GM03348 (cell line): ENCODE measurements around the gene GGA3.
A peak's percentile ranks its signal among the peaks of the same experiment; 100 is the strongest.
"Not testable (repeated sequence)": the region's sequence is repeated elsewhere in the genome, so short reads cannot be mapped to it uniquely, and the experiment has no call there.

Experiments
- DNase-seq: peaks from one replicate; pipeline ENCODE4 v3.0.0; 2012; ENCODE audit warnings: low spot score

Gene GGA3

DNA sequence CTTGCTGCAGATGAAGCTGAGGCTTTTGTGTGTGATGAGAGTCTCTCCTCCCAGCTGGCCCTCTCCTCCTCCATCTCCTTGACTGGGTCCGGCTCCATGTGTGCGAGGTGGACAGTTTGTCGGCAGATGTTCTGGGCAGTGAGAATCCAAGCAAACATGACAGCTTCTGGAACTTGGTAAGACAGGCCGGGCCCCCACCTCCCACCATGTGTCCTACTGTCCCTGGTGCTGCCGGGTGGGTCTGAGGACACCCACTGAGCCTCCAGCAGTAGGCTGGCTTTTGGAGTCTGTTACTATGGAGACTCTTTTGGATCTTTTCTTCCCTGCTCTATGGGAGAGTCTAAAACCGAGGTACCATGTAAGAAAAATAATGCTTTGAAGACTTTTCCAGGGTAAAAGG lies 43.3 kb downstream of the GGA3 start:
- DNase-seq, result no peak

DNA sequence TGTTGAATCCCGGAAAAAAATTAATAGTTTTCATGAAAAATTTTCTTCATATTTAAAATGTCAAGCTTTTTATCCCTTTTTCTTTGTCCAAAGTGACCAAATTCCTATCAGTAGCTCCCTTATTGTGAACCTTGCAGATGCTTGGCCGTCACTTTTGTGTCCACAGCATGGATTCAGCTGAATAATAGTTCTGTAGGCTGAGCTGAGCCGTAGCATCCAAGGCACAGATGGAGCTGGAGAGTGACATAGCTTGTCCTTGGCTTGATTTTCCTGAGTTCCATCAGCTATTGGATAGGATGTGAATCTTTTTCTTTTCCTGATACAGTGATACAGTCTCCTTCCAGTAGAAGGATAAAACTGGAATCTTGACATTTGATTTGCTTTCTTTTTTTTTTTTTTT lies 52.3 kb downstream of the GGA3 start:
- DNase-seq, result no peak

DNA sequence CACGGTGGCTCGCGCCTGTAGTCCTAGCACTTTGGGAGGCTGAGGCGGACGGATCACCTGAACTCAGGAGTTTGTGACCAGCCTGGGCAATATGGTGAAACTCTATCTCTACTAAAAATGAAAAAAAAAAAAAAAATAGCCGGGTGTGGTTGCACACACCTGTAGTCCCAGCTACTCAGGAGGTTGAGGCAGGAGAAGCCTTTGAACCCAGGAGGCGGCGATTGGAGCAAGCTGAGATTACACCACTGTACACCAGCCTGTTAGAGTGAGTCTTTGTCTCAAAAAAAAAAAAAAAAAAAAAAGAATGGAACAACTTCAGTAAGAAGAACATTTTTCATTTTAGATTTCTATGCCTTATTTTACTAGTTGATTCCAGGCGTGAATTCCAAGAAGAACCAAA lies 53.2 kb downstream of the GGA3 start:
- no peak for DNase-seq

DNA sequence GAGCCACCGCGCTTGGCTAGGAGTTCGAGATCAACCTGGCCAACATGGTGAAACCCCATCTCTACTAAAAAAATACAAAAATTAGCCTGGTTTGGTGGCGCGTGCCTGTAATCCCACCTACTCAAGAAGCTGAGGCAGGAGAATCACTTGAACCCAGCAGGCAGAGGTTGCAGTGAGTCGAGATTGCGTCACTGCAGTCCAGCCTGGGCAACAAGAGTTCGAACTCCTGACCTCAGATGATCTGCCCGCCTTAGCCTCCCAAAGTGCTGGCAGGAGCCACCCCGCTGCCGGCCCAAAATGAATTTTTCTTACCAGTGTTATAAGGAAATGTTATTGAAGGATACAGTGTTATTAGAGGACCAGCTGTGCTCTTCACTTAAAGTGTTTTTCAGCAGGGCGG lies 53.6 kb downstream of the GGA3 start:
- no peak for DNase-seq

DNA sequence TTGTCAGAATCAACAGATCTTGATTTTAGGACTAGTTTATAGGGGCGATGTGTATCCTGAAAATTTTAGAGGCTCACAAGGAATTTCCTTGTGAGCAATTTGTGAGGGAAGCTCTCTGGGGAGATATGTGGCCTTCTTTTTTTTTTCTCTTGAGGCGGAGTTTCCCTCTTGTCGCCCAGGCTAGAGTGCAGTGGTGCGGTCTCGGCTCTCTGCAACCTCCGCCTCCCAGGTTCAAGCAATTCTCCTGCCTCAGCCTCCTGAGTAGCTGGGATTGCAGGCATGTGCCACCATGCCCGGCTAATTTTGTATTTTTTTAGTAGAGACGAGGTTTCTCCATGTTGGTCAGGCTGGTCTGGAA lies 54.4 kb downstream of the GGA3 start:
- DNase-seq, result not testable (repeated sequence)

DNA sequence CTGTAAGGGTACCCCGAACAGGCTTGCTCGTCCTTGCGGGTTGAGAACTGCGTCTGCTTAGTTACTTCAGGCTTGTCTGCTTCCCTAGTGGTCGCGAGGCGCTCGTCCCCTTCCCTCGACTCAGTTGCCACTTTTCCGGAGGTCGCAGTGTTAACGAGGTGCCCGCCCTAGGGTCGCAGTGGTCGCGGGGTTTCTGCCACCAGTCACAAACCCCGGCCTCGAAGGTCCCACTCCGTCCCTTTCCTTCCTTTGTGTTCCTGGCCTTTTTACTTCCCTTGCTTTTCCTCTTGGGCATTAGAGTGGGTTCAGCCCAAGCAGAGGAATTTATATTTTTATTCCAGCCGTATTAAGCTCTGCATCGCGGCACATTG lies 55.6 kb downstream of the GGA3 start:
- DNase-seq, result peak; percentile 22

DNA sequence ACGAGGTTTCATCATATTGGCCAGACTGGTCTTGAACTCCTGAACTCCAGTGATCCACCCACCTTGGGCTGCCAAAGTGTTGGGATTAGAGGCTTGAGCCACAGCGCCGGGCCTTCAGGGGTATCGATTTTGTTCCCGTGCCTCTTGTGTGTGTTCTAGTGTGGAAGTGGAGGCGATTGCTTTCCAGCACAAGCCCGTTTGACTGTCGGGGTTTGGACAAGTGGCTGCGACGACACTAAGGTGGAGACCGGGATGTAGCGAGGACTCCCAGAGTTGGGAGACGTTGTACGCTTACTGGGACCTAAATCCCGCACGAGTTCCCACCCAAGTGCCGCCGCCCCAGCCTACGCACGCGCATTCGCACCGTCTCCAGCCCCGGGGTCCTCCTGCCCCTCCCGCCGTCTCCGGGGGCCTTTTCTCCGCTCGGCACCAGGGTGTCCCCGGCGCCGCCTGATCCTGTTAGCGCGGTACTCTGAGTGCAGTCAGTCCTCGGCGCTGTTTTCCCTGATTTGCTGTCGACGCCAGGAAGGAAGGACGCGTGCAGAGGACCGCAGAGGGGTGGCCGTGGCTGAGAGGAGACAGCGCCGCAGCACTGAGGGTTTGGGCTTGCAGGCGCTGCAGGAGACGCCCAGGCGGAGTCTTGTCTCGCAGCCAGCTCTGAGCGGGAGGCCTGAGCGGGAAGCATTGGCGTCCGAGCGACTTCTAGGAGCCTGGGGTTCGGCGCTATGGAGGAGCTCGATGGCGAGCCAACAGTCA lies 56.2 kb downstream of the GGA3 start, which contains the start of gene NUP85:
NUP85 (plus strand) TSS at position 643 of the 756 bp plus-strand sequence; CDS start at position 726, 83 bp downstream.
- DNase-seq, result peak; percentile 100

DNA sequence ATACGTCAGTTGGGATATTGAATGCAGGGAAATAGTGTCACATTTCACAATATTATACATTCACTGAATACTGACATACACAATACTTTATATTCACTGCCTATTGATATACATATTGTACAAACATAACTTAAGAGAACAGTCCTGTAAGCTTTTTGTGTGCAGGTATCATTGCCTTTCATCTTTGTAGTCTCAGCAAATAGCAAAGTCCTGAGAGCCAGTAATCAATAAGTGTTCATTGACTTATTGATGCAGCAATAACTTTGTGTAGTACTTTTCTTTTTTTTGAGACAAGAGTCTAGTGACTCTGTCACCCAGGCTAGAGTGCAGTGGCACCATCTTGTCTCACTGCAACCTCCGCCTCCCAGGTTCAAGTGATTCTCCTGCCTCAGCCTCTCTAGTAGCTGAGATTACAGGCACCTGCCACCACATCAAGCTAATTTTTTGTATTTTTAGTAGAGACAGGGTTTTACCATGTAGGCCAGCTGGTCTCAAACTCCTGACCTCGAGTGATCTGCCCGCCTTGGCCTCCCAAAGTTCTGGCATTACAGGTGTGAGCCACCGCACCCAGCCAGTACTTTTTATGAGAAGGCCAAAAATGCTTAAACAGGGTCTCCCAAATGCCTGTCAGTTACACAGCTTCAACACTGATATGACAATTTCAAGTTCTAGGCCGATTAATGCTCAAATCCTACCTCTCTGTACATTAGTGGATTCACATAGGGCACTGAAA lies 61.4 kb downstream of the GGA3 start:
- no peak for DNase-seq

DNA sequence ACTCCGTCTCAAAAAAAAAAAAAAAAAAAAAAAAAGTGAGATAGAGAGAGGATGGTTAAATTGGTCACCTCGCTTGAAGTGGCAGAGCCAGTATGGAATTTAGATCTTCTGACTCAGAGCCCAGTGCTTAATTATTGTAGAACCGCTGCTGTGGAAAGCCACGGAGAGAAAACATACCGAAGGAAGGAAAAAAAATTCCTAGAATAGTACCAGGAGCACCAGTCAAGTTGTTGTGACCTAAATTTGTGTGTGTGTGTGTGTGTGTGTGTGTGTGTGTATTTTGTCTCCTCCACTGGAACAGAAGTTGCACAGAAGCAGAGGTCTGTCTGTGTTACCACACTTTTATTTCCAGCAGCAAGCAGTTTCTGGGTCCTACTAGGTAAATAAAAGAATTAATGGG lies 66.5 kb downstream of the GGA3 start:
- DNase-seq, result no peak

DNA sequence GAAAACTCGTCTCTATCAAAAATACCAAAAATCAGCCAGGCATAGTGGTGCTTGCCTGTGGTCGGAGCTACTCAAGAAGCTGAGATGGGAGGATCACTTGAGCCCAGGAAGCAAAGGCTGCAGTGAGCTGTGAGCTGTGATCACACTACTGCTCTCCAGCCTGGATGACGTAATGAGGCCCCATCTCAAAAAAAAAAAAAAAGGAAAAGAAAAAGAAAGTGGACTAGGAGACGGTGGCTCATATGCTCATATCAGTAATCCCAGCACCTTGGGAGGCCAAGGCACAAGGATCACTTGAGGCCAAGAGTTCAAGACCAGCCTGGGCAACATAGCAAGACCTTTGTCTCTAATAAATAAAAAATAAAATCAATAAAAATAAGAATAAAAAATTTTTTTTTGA lies 69.8 kb downstream of the GGA3 start:
- no peak for DNase-seq

DNA sequence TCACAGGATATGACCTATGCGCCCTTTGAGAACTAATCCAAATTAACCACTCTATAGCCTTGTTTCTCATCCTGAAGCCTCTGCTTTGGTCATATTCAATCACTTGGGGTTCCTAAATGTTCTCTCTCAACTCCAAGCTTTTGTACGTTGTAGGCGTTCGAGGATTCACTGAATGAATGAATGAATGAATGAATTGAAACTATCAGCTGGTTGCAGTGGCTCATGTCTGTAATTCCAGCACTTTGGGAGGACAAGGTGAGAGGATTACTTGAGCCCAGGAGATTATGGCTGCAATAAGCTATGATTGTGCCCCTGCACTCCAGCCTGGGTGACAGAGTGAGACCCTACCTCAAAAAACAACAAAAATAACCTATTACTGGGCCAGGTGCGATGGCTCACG lies 72.8 kb downstream of the GGA3 start:
- no peak for DNase-seq
